ENCODE results near the gene BAZ2B. TPM values are rescaled to one million over a fixed set of nuclear protein-coding genes. Genes with fewer than 3 reads are reported as not detected.

Gene BAZ2B
- total and polyA plus RNA-seq, 2 of the 13 experiments (the other 11 are each of a cell fraction or from before 2014, with no cell fraction given), result 14.0 to 15.1 TPM

GRCh38 chr2:159516241-159516758 is 100.0 kb downstream of the BAZ2B start (continued):
- TF ChIP-seq FOXP1 (IDR thresholded peaks at IDR 0.05) (0 out of 2 replicates have a peak, but pooled peaks have one; percentile 42), FOXP1 (CRISPR knock-in tag; IDR thresholded peaks at IDR 0.05) (peak; percentile 52), FOXJ3 (CRISPR knock-in tag; IDR thresholded peaks at IDR 0.05; ENCODE audit: borderline replicate concordance) (peak; percentile 47; the same call in 1 of the 2 replicates), CREB1 (IDR thresholded peaks at IDR 0.05) (no peak), CREB1 (CRISPR knock-in tag; IDR thresholded peaks at IDR 0.05) (no peak; the same call in 1 of the 2 replicates), MIER3 (CRISPR knock-in tag; IDR thresholded peaks at IDR 0.05; ENCODE audit: borderline replicate concordance) (peak; percentile 13; the same call in 1 of the 2 replicates), HNRNPH1 (optimal IDR thresholded peaks at IDR 0.05; ENCODE audit: low read depth, low read length) (no peak), ZNF747 (CRISPR knock-in tag; IDR thresholded peaks at IDR 0.05; ENCODE audit: borderline replicate concordance) (no peak), ETV6 (CRISPR knock-in tag; conservative IDR thresholded peaks at IDR 0.05) (no peak), ZNF556 (CRISPR knock-in tag; IDR thresholded peaks at IDR 0.05; ENCODE audit: borderline replicate concordance) (no peak), GABPA (IDR thresholded peaks at IDR 0.05; ENCODE audit: low read depth, low read length) (no peak), GABPA (CRISPR knock-in tag; IDR thresholded peaks at IDR 0.05; ENCODE audit: low read depth) (peak; percentile 69)
- TF ChIP-seq, protein P1, sequence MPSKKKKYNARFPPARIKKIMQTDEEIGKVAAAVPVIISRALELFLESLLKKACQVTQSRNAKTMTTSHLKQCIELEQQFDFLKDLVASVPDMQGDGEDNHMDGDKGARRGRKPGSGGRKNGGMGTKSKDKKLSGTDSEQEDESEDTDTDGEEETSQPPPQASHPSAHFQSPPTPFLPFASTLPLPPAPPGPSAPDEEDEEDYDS (CRISPR knock-in tag; IDR thresholded peaks at IDR 0.05), result no peak
- TF ChIP-seq, protein P2, sequence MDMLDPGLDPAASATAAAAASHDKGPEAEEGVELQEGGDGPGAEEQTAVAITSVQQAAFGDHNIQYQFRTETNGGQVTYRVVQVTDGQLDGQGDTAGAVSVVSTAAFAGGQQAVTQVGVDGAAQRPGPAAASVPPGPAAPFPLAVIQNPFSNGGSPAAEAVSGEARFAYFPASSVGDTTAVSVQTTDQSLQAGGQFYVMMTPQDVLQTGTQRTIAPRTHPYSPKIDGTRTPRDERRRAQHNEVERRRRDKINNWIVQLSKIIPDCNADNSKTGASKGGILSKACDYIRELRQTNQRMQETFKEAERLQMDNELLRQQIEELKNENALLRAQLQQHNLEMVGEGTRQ (IDR thresholded peaks at IDR 0.05; ENCODE audit: low read depth, low read length), result no peak
- TF ChIP-seq, protein P2 (CRISPR knock-in tag; IDR thresholded peaks at IDR 0.05; ENCODE audit: borderline replicate concordance), result peak; percentile 37; the same call in 1 of the 2 replicates
